ENCODE measurements around the gene PRR18. TPM values are rescaled to one million over a fixed set of nuclear protein-coding genes. Genes with fewer than 3 reads are reported as not detected.

Gene PRR18
- total RNA-seq, 1 experiment from 2014 or later: not detected

- intact Hi-C loops (cut with micrococcal nuclease): loop anchor here (2.0 kb wide), 1 partner anchor 18 kb away; no protein-coding TSS in a partner anchor
These were observed 1.7 kb downstream of the PRR18 start for GRCh38 chr6:166306378-166307081.

More at GRCh38 chr6:166306378-166307081, 1.7 kb downstream of the PRR18 start:
- no peaks in the 10 kb centered on the region for H3K4me1 ChIP-seq (ENCODE audit: control insufficient read depth in 1 of 2, insufficient read depth in 2 of 2, low read length in 2 of 2)
- no peaks in the 10 kb centered on the region for H3K36me3 ChIP-seq (ENCODE audit: control insufficient read depth in 1 of 2, insufficient read depth in 2 of 2, low read length in 2 of 2)
- H2AFZ ChIP-seq (ENCODE audit: low read depth, low read length, poor library complexity, severe bottlenecking): no peak overlapping the region
- no peak overlapping the region for H3K27ac ChIP-seq (ENCODE audit: low read depth, low read length)
- H3K27me3 ChIP-seq (ENCODE audit: insufficient read depth, low read length): no peaks in the 10 kb centered on the region
- H3K9ac ChIP-seq (ENCODE audit: low read length): no peak overlapping the region
- H4K20me1 ChIP-seq (ENCODE audit: insufficient read depth): no peaks in the 10 kb centered on the region
- BruUV-seq (replicated peaks): no TSS peak
- no peak overlapping the region for H3K4me3 ChIP-seq (replicated peaks in 1 of 2; ENCODE audit: low read depth in 1 of 2, low read length in 2 of 2)
- H3K9me2 ChIP-seq (ENCODE audit: insufficient read depth): no peaks in the 10 kb centered on the region
- no peaks in the 10 kb centered on the region for H3K79me2 ChIP-seq (ENCODE audit: insufficient read depth, low read length)
- no peak for TF ChIP-seq YY1 (IDR thresholded peaks at IDR 0.05; ENCODE audit: extremely low read depth, insufficient replicate concordance, low read depth, low read length)
- no peak for TF ChIP-seq FOSL1 (IDR thresholded peaks at IDR 0.05; ENCODE audit: low read depth)
- no peak for TF ChIP-seq CEBPB (IDR thresholded peaks at IDR 0.05; ENCODE audit: low read depth)
- TF ChIP-seq ATF3 (IDR thresholded peaks at IDR 0.05): no peak
- TF ChIP-seq POLR2AphosphoS5 (IDR thresholded peaks at IDR 0.05; ENCODE audit: low read depth, low read length): no peak
- no peak for TF ChIP-seq CBX3 (IDR thresholded peaks at IDR 0.05; ENCODE audit: low read depth)
- no peak for TF ChIP-seq SP1 (IDR thresholded peaks at IDR 0.05; ENCODE audit: low read depth)
- no peak for TF ChIP-seq ZBTB33 (IDR thresholded peaks at IDR 0.05; ENCODE audit: extremely low read depth, insufficient replicate concordance, low read length)
- TF ChIP-seq ELF1 (IDR thresholded peaks at IDR 0.05; ENCODE audit: borderline replicate concordance, low read depth): no peak
- no peak for TF ChIP-seq JUND (IDR thresholded peaks at IDR 0.05)
- TF ChIP-seq CTCF (IDR thresholded peaks at IDR 0.05 in 2 of 3, conservative IDR thresholded peaks at IDR 0.05 in 1 of 3; ENCODE audit: borderline replicate concordance in 1 of 3, insufficient read depth in 1 of 3, low read depth in 2 of 3, low read length in 2 of 3): no peak
- TF ChIP-seq REST (IDR thresholded peaks at IDR 0.05; ENCODE audit: low read depth): no peak
- TF ChIP-seq RAD21 (IDR thresholded peaks at IDR 0.05; ENCODE audit: low read depth): no peak
- TF ChIP-seq ZNF274 (IDR thresholded peaks at IDR 0.05; ENCODE audit: low read depth, low read length): no peak
- ChIA-PET RAD21 (ENCODE audit: low non-redundant PET in 1 of 2, low total read pairs in 2 of 2, uncharacterized antibody in 2 of 2, unreplicated experiment in 2 of 2) (no interaction called here), POLR2A (no interaction called here), CTCF (no interaction called here)
- H3K9me3 ChIP-seq (ENCODE audit: control insufficient read depth in 1 of 2, insufficient read depth in 1 of 2, low read depth in 1 of 2, low read length in 2 of 2): no peaks in the 10 kb centered on the region
- H3K4me2 ChIP-seq (ENCODE audit: low read length): no peak overlapping the region
- DNase-seq (ENCODE audit: low read depth, low spot score): no peak
- no peak for ATAC-seq
